Heart left ventricle (tissue), 13 donors: Measurements from ENCODE around the gene FAT1.

Source experiments
- POLR2A ChIP-seq, 2 donors: fragments of 450-650 bp; IDR thresholded peaks; one replicate each; pipeline ENCODE4 v1.6.1; 2017; ENCODE audit warnings: antibody characterized with exemption in 2 of 2, mild to moderate bottlenecking in 2 of 2, moderate library complexity in 2 of 2
- TF ChIP-seq, protein P1 (sequence below), 12 donors: fragments of 200-600 bp; sonication (generic) in 4 of 12; IDR thresholded peaks; one replicate each; pipeline versions ENCODE4 v1.5.0 to v1.8.0; 2018 to 2022; ENCODE audit warnings: antibody characterized with exemption in 12 of 12, mild to moderate bottlenecking in 5 of 12
- donor health status: ischemic (EF 13 %, LVEDD 7.1; RV severe dilation, severe dysfunction).
- donor health status: DM: no; HTN: yes; CAD: no.
- donor health status: DM: no; HTN: no; CAD: no.
- donor health status: ischemic (EF 25% LVEDD 6.9; RV normal size, moderate dysfunction).
- donor health status: ischemic (EF 25% LVEDD 5.7; RV mildly dilated, moderate dysfunction).
- donor health status: ischemic (EF 35%, LVEDD 5.7; RV mildly dilated, moderate dysfunction).
- donor health status: nonischemic (EF 11% LVEDD 7.7; RV severe dilation, severe dysfunction).
- donor health status: DM: yes; HTN: yes; CAD: no.
- donor health status: PGD.
- donor health status: ischemic (EF 29% LVEDD 5.4; RV normal size, mild dysfunction).
- donor health status: nonischemic (EF 23%, LVEDD 6.1; RV moderate dilation, normal function).

DNA sequence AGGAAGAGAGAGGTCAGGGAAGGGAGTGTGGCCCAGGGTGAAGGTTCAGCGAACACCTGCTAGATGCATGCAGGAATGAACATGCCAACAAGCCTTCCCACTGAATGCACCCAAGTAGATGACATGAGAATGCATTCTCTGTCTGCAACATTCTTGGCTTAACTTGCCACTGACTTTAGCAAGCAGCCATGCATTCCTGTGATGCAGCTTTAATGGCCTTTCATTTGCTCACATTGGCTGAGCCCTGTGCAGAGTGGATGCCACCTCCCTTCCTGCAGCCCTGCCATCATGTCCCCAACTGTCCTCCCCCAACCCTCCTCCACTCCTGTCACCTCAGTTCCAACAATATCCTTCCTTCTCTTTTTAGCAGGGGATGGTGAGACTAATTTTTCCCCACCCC is 143.0 kb downstream of the FAT1 start:
- TF ChIP-seq, protein P1, sequence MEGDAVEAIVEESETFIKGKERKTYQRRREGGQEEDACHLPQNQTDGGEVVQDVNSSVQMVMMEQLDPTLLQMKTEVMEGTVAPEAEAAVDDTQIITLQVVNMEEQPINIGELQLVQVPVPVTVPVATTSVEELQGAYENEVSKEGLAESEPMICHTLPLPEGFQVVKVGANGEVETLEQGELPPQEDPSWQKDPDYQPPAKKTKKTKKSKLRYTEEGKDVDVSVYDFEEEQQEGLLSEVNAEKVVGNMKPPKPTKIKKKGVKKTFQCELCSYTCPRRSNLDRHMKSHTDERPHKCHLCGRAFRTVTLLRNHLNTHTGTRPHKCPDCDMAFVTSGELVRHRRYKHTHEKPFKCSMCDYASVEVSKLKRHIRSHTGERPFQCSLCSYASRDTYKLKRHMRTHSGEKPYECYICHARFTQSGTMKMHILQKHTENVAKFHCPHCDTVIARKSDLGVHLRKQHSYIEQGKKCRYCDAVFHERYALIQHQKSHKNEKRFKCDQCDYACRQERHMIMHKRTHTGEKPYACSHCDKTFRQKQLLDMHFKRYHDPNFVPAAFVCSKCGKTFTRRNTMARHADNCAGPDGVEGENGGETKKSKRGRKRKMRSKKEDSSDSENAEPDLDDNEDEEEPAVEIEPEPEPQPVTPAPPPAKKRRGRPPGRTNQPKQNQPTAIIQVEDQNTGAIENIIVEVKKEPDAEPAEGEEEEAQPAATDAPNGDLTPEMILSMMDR (IDR thresholded peaks at IDR 0.05), result no peak
- no peak for TF ChIP-seq POLR2A (IDR thresholded peaks at IDR 0.05)
